GM19467 (cell line): ENCODE data around the gene KATNBL1.
"Not testable (repeated sequence)": the region's sequence is repeated elsewhere in the genome, so short reads cannot be mapped to it uniquely, and the experiment has no call there.

ENCODE experiments used
- ATAC-seq: cut with Tn5 transposase; IDR thresholded peaks from one replicate; pipeline ENCODE4 v1.9.1; 2021; ENCODE audit warnings: mild to moderate bottlenecking, moderate library complexity; ENCODE audit not compliant: unreplicated experiment

The KATNBL1 gene

GRCh38 chr15:34203936-34204335 is 6.0 kb downstream of the KATNBL1 start:
- no peak for ATAC-seq

DNA sequence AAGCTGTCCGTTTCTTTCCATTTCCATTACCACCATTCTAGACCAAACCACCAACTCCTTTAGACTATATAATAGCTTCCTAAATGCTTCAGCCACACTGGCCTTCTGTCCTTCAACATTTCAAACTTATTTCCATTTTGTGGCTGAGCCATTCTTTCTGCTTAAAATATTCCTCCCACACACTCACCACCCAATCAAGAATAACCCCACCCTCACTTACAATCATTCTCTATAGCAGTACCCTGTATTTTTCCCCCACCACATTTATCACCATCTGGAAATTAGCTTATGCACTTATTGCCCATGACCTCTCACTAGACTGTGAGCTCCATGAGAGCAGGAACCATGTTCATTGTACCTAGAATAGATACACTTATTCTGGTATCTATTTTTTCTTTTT is 6.6 kb downstream of the KATNBL1 start:
- ATAC-seq, result no peak

GRCh38 chr15:34193272-34193671 is 16.6 kb downstream of the KATNBL1 start:
- ATAC-seq, result not testable (repeated sequence)

- no peak for ATAC-seq
Measured at GRCh38 chr15:34188711-34189110, 21.2 kb downstream of the KATNBL1 start.

DNA sequence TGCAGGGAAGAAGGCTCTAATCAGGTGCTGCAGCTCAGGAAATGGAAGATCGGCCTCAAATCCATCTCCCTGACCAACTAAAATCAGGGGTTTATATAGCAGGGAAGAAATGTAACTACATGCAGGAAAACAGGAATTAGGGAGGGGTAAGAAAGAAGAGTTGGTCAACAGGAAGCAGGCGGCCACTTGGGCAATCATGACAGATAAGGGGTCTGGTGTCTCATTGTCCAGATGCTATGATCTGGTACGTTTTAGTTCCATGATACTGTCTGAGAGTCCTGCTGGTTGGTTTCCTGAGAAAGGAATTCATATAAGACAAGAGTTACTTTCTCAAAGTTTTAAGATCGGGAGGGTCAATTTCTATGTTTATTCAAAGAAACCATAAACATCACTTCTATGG is 24.2 kb downstream of the KATNBL1 start:
- ATAC-seq, result no peak

GRCh38 chr15:34182942-34183341 is 27.0 kb downstream of the KATNBL1 start:
- no peak for ATAC-seq

DNA sequence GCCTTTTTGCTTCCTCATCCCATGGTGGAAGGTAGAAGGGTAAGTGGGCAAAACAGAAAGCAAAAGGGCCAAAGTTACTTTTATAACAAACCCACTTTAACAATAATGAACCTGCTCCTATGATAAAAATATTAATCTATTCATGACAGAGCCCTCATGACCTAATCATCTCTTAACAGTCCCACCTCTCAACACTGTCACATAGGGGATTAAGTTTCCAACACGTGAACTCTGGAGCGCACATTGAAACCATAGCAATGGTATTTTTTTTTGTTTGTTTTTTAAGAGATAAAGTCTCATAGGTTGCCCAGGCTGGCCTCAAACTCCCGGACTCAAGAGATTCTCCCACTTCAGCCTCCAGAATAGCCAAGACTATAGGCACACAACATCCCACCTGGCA is 30.7 kb downstream of the KATNBL1 start:
- no peak for ATAC-seq

- not testable (repeated sequence) for ATAC-seq
Measured at GRCh38 chr15:34165987-34166573, 43.8 kb downstream of the KATNBL1 start.

GRCh38 chr15:34161329-34161963 is 48.5 kb downstream of the KATNBL1 start:
- ATAC-seq, result no peak

DNA sequence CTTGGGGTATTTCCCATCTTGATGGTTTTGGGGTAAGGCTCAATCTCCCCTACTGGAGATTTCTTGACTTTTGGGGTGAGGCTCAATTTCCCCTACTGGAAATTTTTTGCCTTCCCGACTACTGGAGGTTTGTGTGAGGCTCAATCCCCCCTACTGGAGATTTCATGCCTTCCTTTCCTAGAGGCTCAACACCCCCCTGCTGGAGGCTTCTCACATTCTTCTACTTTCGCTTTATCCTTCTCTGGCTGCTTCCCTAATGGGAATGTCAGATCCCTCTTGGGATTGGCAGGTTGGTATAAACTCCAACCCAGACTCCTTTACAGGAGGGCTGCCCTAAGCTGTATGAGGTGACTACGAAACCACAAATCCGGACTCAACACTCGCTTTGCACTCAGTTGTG is 49.2 kb downstream of the KATNBL1 start:
- ATAC-seq, result no peak

DNA sequence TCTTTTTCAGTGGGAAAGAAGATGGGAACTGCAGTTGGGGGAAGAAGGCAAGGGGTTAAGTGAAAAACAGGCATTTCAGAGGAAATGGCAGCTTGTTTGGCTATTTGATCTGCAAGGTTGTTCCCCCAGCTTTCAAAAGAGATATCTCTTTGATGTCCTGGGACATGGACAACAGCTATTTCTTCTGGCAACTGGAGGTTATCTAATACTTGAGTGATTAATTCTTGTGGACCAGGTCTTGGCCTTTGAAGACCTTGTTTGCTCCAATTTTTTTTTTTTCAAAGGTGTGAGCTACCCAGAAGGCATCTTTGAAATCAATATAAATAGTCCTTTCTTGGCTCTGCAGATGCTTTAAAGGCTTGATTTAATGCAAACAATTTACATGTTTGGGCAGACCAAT is 51.5 kb downstream of the KATNBL1 start:
- no peak for ATAC-seq

DNA sequence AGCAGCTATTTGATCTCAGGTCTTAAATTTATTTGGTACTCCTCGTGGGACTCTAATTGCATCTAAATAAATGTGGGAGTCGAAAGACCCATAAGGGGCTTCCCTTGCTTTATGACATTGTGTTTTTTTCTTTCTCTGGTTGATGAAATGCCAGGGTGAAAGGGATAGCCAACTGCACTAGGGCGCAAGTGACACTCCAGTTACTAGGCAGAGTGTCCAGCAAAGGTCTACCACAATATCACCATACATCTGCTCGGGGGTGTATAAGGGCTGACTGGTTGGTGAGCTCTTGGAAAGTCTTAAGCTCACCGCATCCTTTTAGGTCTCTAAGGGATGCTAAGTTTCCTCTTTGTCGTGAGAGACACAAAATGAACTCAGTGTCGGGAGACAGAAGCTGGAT is 54.0 kb downstream of the KATNBL1 start:
- ATAC-seq, result no peak

DNA sequence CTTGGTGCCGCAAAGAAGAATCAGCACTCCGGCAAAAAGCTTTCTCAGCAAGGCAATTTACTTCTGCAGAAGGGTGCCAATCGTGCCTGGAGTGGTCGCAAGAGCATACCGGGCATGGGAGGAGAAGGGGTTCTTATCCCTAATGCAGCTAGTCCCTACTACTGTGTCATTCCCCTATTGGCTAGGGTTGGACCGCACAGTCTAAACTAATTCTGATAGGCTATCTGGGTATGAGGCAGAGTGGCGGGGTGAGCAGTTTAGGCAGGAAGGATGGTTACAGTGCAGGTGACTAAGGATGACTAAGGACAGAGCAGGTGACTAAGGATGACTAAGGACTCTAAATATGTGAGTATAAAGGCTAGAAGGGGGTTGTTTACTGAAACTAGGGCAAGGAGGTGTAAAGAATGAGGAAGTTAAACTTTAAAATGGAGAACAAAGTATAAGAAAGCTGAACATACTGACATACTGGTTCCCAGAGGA is 55.1 kb downstream of the KATNBL1 start:
- no peak for ATAC-seq

GRCh38 chr15:34147371-34148140 is 62.3 kb downstream of the KATNBL1 start:
- no peak for ATAC-seq

DNA sequence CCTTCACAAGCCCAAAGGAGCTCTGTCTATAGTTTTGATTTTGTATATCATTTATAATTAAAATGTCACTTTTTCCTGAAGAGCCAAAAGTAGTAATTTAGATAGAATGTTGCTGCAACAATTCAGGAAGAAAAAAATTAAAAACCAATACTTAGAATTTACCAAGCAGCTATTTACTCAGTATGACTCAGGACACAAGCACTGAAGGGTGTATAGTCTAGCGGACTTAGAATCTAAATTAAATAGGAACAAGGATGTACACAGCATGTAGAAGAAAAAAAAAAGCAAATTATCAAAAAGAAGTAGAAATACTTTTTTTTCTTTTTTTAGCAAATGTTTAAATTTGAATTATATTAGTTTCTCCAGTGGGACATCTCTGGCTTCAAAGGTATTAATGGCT is 76.4 kb downstream of the KATNBL1 start:
- no peak for ATAC-seq

- ATAC-seq, result no peak
Measured at GRCh38 chr15:34132881-34133280, 77.0 kb downstream of the KATNBL1 start.

DNA sequence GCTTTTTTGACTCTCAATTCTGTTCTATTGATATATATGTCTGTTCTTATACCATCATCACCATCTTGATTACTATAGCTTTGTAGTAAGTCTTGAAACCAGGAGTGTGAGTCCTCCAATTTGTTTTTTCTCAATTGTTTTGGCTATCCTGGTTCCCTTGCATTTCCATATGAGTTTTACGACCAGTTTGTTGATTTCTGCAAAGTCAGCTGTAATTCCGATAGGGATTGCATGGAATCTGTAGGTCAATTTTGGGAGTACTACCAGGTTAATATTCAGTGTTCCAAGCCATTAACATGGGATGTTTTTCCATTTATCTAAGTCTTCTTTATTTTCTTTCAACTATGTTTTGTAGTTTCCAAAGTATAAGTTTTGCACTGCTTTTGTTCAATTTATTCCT is 81.0 kb downstream of the KATNBL1 start:
- no peak for ATAC-seq

GRCh38 chr15:34126522-34126921 is 83.4 kb downstream of the KATNBL1 start:
- ATAC-seq, result no peak

GRCh38 chr15:34125945-34126344 is 84.0 kb downstream of the KATNBL1 start:
- no peak for ATAC-seq

DNA sequence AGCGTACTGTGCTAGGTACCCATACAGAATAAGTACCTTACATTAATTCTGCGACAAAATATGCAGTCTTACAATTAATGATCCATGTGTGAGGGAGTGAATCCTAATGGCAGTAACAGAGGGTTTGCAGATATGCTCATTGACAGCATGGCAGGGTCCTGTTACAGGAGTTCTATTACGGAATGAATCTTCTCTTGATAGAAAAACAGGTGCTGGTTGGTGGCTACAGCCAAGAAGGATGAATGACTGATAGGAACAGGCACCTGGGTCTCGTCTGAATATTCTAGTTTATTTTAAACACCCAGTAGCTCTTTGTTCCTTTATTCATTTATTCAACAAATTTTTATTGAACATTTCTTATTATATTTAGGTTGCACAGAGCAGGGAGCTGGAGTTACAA is 85.2 kb downstream of the KATNBL1 start:
- no peak for ATAC-seq

DNA sequence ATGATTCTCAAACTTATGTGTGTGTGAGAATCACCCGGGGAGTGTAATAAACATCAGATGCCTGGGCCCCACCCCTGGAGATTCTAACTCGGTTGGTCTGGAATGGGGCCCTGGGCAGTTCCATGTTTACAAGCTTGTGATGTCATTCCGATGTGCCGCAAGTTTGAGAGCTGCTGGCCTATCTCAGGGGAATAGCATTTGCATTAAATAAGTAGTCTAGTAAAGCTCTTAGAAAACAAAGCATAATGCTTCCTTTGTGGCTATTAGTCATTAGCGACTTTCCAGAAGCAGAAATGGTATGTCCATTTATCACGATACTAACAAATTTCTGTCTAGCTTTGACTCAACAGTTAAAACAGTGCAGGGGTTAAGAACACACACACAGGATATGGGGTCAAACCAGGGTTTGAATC is 87.1 kb downstream of the KATNBL1 start:
- no peak for ATAC-seq

GRCh38 chr15:34121786-34122185 is 88.1 kb downstream of the KATNBL1 start:
- ATAC-seq, result not testable (repeated sequence)
